Adrenal gland (tissue), 5 donors: ENCODE results near the gene NEU1.

Experiments used
- POLR2A ChIP-seq, 2 donors: fragments of 450-650 bp; IDR thresholded peaks; one replicate each; pipeline ENCODE4 v1.6.1; 2017; ENCODE audit warnings: antibody characterized with exemption in 2 of 2, mild to moderate bottlenecking in 2 of 2, moderate library complexity in 1 of 2
- TF ChIP-seq, protein P1 (sequence below), 6 experiments: fragments of 450-650 bp in 4 of 6; fragments of 200-600 bp in 2 of 6; sonication (generic) in 1 of 6; IDR thresholded peaks; 1 replicate in 5 of 6; 2 replicates in 1 of 6; pipeline versions ENCODE4 v1.5.1 to v1.8.0; 2016 to 2021; ENCODE audit warnings: antibody characterized with exemption in 6 of 6, mild to moderate bottlenecking in 2 of 6, moderate library complexity in 1 of 6
- donor health status: DM: no; HTN: no; CAD: no.

GRCh38 chr6:31831350-31832215 is 31.0 kb downstream of the NEU1 start:
- no peak for TF ChIP-seq POLR2A (IDR thresholded peaks at IDR 0.05)
- TF ChIP-seq, protein P1, sequence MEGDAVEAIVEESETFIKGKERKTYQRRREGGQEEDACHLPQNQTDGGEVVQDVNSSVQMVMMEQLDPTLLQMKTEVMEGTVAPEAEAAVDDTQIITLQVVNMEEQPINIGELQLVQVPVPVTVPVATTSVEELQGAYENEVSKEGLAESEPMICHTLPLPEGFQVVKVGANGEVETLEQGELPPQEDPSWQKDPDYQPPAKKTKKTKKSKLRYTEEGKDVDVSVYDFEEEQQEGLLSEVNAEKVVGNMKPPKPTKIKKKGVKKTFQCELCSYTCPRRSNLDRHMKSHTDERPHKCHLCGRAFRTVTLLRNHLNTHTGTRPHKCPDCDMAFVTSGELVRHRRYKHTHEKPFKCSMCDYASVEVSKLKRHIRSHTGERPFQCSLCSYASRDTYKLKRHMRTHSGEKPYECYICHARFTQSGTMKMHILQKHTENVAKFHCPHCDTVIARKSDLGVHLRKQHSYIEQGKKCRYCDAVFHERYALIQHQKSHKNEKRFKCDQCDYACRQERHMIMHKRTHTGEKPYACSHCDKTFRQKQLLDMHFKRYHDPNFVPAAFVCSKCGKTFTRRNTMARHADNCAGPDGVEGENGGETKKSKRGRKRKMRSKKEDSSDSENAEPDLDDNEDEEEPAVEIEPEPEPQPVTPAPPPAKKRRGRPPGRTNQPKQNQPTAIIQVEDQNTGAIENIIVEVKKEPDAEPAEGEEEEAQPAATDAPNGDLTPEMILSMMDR (IDR thresholded peaks at IDR 0.05) = no peak
